WTC11 (cell line): ENCODE measurements around the gene PPP2R3C. TPM values are rescaled to one million over a fixed set of nuclear protein-coding genes. Genes with fewer than 3 reads are reported as not detected.
A peak's percentile ranks its signal among the peaks of the same experiment; 100 is the strongest.

ENCODE experiments used
- ATAC-seq: fragments of 200-7000 bp; cut with Tn5 transposase; 2 replicates; pipeline ENCODE4 v1.10.0; 2021; ENCODE audit warnings: mild to moderate bottlenecking, moderate library complexity
- CTCF ChIA-PET: fragments of 300-600 bp; sonication (Branson Sonifier 250); formaldehyde crosslinking; loops from one replicate; lab custom pipeline; 2021; ENCODE audit warnings: antibody characterized with exemption; lab: Charles Lee
- POLR2A ChIA-PET: fragments of 350-600 bp; sonication (Branson Sonifier 250); formaldehyde crosslinking; loops from one replicate; lab custom pipeline; 2021; ENCODE audit warnings: antibody characterized with exemption; lab: Charles Lee
- DNase-seq: peaks from one replicate; pipeline ENCODE4 v3.0.0; 2021; ENCODE audit warnings: low spot score
- H3K27ac Mint-ChIP-seq: 2 replicates; pipeline ENCODE4 v1.8.0; 2021; ENCODE audit warnings: mixed read lengths
- H3K27me3 Mint-ChIP-seq: 2 replicates; pipeline ENCODE4 v1.8.0; 2021; ENCODE audit warnings: low read depth, mild to moderate bottlenecking, moderate library complexity, mixed read lengths
- H3K36me3 Mint-ChIP-seq: 2 replicates; pipeline ENCODE4 v1.8.0; 2021; ENCODE audit warnings: mixed read lengths
- H3K4me1 Mint-ChIP-seq: 2 replicates; pipeline ENCODE4 v1.8.0; 2022; ENCODE audit warnings: mixed read lengths
- H3K4me3 Mint-ChIP-seq: 2 replicates; pipeline ENCODE4 v1.8.0; 2021; ENCODE audit warnings: mild to moderate bottlenecking, moderate library complexity, mixed read lengths
- H3K9me3 Mint-ChIP-seq: 2 replicates; pipeline ENCODE4 v1.8.0; 2021; ENCODE audit warnings: mixed read lengths
- CREM ChIP-seq: sonication (generic); formaldehyde crosslinking; IDR thresholded peaks from 2 replicates; pipeline ENCODE4 v1.8.1; 2022; ENCODE audit warnings: mild to moderate bottlenecking, missing genetic modification reagents, moderate library complexity
- EMX1 ChIP-seq: fragments of 250-450 bp; sonication (Bioruptor Pico); IDR thresholded peaks from 2 replicates; pipeline ENCODE4 v1.8.0; 2021; ENCODE audit warnings: mild to moderate bottlenecking
- ESRRA ChIP-seq: sonication (generic); formaldehyde crosslinking; IDR thresholded peaks from 2 replicates; pipeline ENCODE4 v1.8.1; 2022; ENCODE audit warnings: mild to moderate bottlenecking, missing genetic modification reagents, borderline replicate concordance
- ETV6 ChIP-seq: sonication (generic); formaldehyde crosslinking; IDR thresholded peaks from 2 replicates; pipeline ENCODE4 v1.8.1; 2022; ENCODE audit warnings: mild to moderate bottlenecking, missing genetic modification reagents
- GABPB1 ChIP-seq: sonication (generic); formaldehyde crosslinking; IDR thresholded peaks from 2 replicates; pipeline ENCODE4 v1.8.1; 2023; ENCODE audit warnings: mild to moderate bottlenecking, missing genetic modification reagents
- MXD4 ChIP-seq: fragments of 250-450 bp; sonication (Bioruptor Pico); IDR thresholded peaks from 2 replicates; pipeline ENCODE4 v1.8.0; 2021; ENCODE audit warnings: mild to moderate bottlenecking, moderate library complexity, borderline replicate concordance
- NR3C1 ChIP-seq: sonication (generic); formaldehyde crosslinking; conservative IDR thresholded peaks from 2 replicates; pipeline ENCODE4 v1.8.1; 2023; ENCODE audit warnings: low read depth, mild to moderate bottlenecking, missing genetic modification reagents
- PRRX2 ChIP-seq: fragments of 250-450 bp; sonication (Bioruptor Pico); IDR thresholded peaks from 2 replicates; pipeline ENCODE4 v1.8.0; 2021; ENCODE audit warnings: mild to moderate bottlenecking
- TEAD1 ChIP-seq: sonication (generic); formaldehyde crosslinking; IDR thresholded peaks from 2 replicates; pipeline ENCODE4 v1.8.0; 2022; ENCODE audit warnings: mild to moderate bottlenecking, missing genetic modification reagents
- TP53 ChIP-seq: sonication (generic); formaldehyde crosslinking; IDR thresholded peaks from 2 replicates; pipeline ENCODE4 v1.8.1; 2023; ENCODE audit warnings: mild to moderate bottlenecking, missing genetic modification reagents
- ZNF121 ChIP-seq: sonication (generic); formaldehyde crosslinking; IDR thresholded peaks from 2 replicates; pipeline ENCODE4 v1.8.0; 2023; ENCODE audit warnings: missing genetic modification reagents
- ZNF138 ChIP-seq: sonication (generic); formaldehyde crosslinking; conservative IDR thresholded peaks from 2 replicates; pipeline ENCODE4 v1.8.1; 2022; ENCODE audit warnings: mild to moderate bottlenecking, moderate library complexity, missing genetic modification reagents
- ZNF219 ChIP-seq: sonication (generic); formaldehyde crosslinking; IDR thresholded peaks from 2 replicates; pipeline ENCODE4 v1.8.0; 2023; ENCODE audit warnings: missing genetic modification reagents, mild to moderate bottlenecking, borderline replicate concordance
- ZNF671 ChIP-seq: fragments of 250-450 bp; sonication (Bioruptor Pico); IDR thresholded peaks from 2 replicates; pipeline ENCODE4 v1.8.0; 2021; ENCODE audit warnings: mild to moderate bottlenecking
- total RNA-seq: library from RNA; stranded (reverse); gene quantifications from 3 replicates; pipeline ENCODE4 v1.2.3, GENCODE V29; 2021
- TF ChIP-seq, protein P1 (sequence below): sonication (generic); formaldehyde crosslinking; IDR thresholded peaks from 2 replicates; pipeline ENCODE4 v1.8.0; 2022; ENCODE audit warnings: mild to moderate bottlenecking, missing genetic modification reagents
- TF ChIP-seq, protein P2 (sequence below): sonication (generic); formaldehyde crosslinking; IDR thresholded peaks from 2 replicates; pipeline ENCODE4 v1.8.1; 2023; ENCODE audit warnings: mild to moderate bottlenecking, moderate library complexity, missing genetic modification reagents
- TF ChIP-seq, protein P3 (sequence below): sonication (generic); formaldehyde crosslinking; conservative IDR thresholded peaks from 2 replicates; pipeline ENCODE4 v1.8.1; 2023; ENCODE audit warnings: mild to moderate bottlenecking, low read depth, missing genetic modification reagents, moderate library complexity
- TF ChIP-seq, protein P4 (sequence below): sonication (generic); formaldehyde crosslinking; IDR thresholded peaks from 2 replicates; pipeline ENCODE4 v1.8.0; 2022; ENCODE audit warnings: mild to moderate bottlenecking, missing genetic modification reagents
- TF ChIP-seq, protein P5 (sequence below): sonication (generic); formaldehyde crosslinking; IDR thresholded peaks from 2 replicates; pipeline ENCODE4 v1.8.1; 2022; ENCODE audit warnings: low read depth, missing genetic modification reagents, borderline replicate concordance
- TF ChIP-seq, protein P6 (sequence below): fragments of 250-450 bp; sonication (Bioruptor Pico); IDR thresholded peaks from 2 replicates; pipeline ENCODE4 v1.9.0; 2021; ENCODE audit warnings: mild to moderate bottlenecking
- TF ChIP-seq, protein P7 (sequence below): sonication (generic); formaldehyde crosslinking; IDR thresholded peaks from 2 replicates; pipeline ENCODE4 v1.8.1; 2022; ENCODE audit warnings: low read depth, mild to moderate bottlenecking, moderate library complexity, missing genetic modification reagents, borderline replicate concordance
- TF ChIP-seq, protein P8 (sequence below): fragments of 200-600 bp; IDR thresholded peaks from 2 replicates; pipeline ENCODE4 v1.8.0; 2022; ENCODE audit warnings: antibody characterized with exemption

Gene PPP2R3C
- total RNA-seq, 1 experiment from 2014 or later: 31.6 TPM

DNA sequence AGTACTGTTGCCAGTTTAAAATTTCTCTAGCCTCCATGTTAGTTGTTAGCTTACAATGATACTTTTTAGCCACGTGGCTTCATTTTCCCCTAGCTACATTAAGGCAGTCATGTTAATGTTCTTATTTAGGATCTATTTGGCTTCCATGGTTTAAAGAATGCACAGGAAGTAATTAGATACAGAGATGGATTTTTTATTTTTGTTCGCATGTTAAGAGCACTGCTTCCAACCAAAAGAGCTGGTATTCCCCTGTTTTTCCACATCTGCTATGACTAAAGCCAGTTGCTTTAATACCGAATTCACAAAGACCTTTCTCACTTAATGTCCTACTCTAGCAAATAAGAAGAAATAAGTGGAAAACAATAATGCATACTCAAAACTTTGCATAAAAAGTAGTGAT lies 45.7 kb upstream of the PPP2R3C start:
- DNase-seq: no peak
- TF ChIP-seq, protein P1, sequence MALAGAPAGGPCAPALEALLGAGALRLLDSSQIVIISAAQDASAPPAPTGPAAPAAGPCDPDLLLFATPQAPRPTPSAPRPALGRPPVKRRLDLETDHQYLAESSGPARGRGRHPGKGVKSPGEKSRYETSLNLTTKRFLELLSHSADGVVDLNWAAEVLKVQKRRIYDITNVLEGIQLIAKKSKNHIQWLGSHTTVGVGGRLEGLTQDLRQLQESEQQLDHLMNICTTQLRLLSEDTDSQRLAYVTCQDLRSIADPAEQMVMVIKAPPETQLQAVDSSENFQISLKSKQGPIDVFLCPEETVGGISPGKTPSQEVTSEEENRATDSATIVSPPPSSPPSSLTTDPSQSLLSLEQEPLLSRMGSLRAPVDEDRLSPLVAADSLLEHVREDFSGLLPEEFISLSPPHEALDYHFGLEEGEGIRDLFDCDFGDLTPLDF: no peak
- TF ChIP-seq, protein P2, sequence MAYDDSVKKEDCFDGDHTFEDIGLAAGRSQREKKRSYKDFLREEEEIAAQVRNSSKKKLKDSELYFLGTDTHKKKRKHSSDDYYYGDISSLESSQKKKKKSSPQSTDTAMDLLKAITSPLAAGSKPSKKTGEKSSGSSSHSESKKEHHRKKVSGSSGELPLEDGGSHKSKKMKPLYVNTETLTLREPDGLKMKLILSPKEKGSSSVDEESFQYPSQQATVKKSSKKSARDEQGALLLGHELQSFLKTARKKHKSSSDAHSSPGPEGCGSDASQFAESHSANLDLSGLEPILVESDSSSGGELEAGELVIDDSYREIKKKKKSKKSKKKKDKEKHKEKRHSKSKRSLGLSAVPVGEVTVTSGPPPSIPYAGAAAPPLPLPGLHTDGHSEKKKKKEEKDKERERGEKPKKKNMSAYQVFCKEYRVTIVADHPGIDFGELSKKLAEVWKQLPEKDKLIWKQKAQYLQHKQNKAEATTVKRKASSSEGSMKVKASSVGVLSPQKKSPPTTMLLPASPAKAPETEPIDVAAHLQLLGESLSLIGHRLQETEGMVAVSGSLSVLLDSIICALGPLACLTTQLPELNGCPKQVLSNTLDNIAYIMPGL (CRISPR knock-in tag): no peak
- TF ChIP-seq ETV6: no peak
- no peak for TF ChIP-seq TP53 (CRISPR knock-in tag)
- TF ChIP-seq CREM (CRISPR knock-in tag): no peak
- TF ChIP-seq TEAD1 (CRISPR knock-in tag): no peak
- TF ChIP-seq, protein P3, sequence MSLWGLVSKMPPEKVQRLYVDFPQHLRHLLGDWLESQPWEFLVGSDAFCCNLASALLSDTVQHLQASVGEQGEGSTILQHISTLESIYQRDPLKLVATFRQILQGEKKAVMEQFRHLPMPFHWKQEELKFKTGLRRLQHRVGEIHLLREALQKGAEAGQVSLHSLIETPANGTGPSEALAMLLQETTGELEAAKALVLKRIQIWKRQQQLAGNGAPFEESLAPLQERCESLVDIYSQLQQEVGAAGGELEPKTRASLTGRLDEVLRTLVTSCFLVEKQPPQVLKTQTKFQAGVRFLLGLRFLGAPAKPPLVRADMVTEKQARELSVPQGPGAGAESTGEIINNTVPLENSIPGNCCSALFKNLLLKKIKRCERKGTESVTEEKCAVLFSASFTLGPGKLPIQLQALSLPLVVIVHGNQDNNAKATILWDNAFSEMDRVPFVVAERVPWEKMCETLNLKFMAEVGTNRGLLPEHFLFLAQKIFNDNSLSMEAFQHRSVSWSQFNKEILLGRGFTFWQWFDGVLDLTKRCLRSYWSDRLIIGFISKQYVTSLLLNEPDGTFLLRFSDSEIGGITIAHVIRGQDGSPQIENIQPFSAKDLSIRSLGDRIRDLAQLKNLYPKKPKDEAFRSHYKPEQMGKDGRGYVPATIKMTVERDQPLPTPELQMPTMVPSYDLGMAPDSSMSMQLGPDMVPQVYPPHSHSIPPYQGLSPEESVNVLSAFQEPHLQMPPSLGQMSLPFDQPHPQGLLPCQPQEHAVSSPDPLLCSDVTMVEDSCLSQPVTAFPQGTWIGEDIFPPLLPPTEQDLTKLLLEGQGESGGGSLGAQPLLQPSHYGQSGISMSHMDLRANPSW: no peak
- TF ChIP-seq, all 79 proteins: peak for 0
- ChIA-PET CTCF (no interaction called here), POLR2A (no interaction called here)
- H3K27me3 Mint-ChIP-seq: no peaks in the 10 kb centered on the region; the same call in 1 of the 2 replicates
- H3K27ac Mint-ChIP-seq: no peak overlapping the region
- peaks cover 13% of the 10 kb centered on the region for H3K36me3 Mint-ChIP-seq
- no peak for ATAC-seq
- H3K9me3 Mint-ChIP-seq: no peaks in the 10 kb centered on the region
- H3K4me1 Mint-ChIP-seq: no peaks in the 10 kb centered on the region
- H3K4me3 Mint-ChIP-seq: no peak overlapping the region

DNA sequence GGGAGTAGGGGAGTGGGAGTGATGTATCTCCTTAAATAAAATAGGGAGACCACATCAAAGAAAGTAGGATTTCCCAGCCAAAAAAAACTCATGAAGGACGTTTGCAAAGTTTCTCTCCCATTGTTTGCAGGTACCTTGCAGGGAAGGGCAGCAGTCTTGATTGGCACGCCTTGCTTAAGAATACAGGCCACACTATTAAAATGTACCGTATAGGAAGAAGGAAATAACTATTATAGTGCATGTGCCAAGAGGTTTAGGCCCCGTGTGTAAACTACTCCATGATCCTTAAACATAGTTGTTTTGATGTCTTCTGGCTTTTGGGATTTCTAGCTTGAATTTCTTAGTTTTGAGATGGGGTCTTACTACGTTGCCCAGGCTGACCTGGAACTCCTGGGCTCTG lies 43.1 kb upstream of the PPP2R3C start:
- Mint-ChIP-seq H3K27me3 (no peaks in the 10 kb centered on the region; the same call in 1 of the 2 replicates), H3K36me3 (peaks cover 13% of the 10 kb centered on the region), H3K4me3 (no peak overlapping the region), H3K9me3 (no peaks in the 10 kb centered on the region), H3K27ac (no peak overlapping the region), H3K4me1 (no peaks in the 10 kb centered on the region)
- POLR2A ChIA-PET: no interaction called here
- ATAC-seq: no peak
- no peak for DNase-seq
- CTCF ChIA-PET: interaction anchor here (0.6 kb wide), 1 partner anchor 391 kb away, joined by 3 read pairs; no protein-coding TSS in a partner anchor
- TF ChIP-seq, protein P4, sequence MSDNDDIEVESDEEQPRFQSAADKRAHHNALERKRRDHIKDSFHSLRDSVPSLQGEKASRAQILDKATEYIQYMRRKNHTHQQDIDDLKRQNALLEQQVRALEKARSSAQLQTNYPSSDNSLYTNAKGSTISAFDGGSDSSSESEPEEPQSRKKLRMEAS: no peak
- no peak for TF ChIP-seq ZNF671 (CRISPR knock-in tag)
- TF ChIP-seq GABPB1 (CRISPR knock-in tag): no peak
- TF ChIP-seq ESRRA (CRISPR knock-in tag): no peak
- TF ChIP-seq TP53 (CRISPR knock-in tag): no peak
- no peak for TF ChIP-seq ZNF219 (CRISPR knock-in tag)
- TF ChIP-seq ZNF121 (CRISPR knock-in tag): peak; percentile 37; the same call in 1 of the 2 replicates
- TF ChIP-seq, protein P5, sequence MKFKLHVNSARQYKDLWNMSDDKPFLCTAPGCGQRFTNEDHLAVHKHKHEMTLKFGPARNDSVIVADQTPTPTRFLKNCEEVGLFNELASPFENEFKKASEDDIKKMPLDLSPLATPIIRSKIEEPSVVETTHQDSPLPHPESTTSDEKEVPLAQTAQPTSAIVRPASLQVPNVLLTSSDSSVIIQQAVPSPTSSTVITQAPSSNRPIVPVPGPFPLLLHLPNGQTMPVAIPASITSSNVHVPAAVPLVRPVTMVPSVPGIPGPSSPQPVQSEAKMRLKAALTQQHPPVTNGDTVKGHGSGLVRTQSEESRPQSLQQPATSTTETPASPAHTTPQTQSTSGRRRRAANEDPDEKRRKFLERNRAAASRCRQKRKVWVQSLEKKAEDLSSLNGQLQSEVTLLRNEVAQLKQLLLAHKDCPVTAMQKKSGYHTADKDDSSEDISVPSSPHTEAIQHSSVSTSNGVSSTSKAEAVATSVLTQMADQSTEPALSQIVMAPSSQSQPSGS: no peak

DNA sequence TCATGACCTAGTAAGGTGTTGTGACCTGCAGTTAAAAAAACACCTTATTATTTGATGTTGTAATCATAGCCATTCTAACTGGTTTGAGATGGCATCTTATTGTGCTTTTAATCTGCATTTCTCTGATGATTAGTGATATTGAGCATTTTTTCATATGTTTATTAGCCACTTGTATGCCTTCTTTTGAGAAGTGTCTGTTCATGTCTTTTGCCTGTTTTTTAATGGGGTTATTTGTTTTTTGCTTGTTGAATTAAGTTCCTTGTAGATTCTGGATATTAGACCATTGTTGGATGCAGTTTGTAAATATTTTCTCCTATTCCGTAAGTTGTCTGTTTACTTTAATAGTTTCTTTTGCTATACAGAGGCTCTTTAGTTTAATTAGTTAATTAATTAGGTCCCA lies 41.6 kb upstream of the PPP2R3C start:
- ChIA-PET POLR2A (no interaction called here), CTCF (no interaction called here)
- Mint-ChIP-seq H3K4me1 (no peaks in the 10 kb centered on the region), H3K9me3 (no peaks in the 10 kb centered on the region), H3K27ac (no peak overlapping the region), H3K27me3 (no peaks in the 10 kb centered on the region; the same call in 1 of the 2 replicates), H3K4me3 (no peak overlapping the region), H3K36me3 (peaks cover 16% of the 10 kb centered on the region)
- no peak for ATAC-seq
- no peak for DNase-seq
- TF ChIP-seq, protein P6, sequence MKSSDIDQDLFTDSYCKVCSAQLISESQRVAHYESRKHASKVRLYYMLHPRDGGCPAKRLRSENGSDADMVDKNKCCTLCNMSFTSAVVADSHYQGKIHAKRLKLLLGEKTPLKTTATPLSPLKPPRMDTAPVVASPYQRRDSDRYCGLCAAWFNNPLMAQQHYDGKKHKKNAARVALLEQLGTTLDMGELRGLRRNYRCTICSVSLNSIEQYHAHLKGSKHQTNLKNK (CRISPR knock-in tag): no peak
- TF ChIP-seq PRRX2 (CRISPR knock-in tag) (no peak), ZNF138 (CRISPR knock-in tag) (no peak), EMX1 (CRISPR knock-in tag) (no peak), ESRRA (CRISPR knock-in tag) (no peak), GABPB1 (CRISPR knock-in tag) (no peak), NR3C1 (no peak), MXD4 (no peak)
- TF ChIP-seq, protein P7, sequence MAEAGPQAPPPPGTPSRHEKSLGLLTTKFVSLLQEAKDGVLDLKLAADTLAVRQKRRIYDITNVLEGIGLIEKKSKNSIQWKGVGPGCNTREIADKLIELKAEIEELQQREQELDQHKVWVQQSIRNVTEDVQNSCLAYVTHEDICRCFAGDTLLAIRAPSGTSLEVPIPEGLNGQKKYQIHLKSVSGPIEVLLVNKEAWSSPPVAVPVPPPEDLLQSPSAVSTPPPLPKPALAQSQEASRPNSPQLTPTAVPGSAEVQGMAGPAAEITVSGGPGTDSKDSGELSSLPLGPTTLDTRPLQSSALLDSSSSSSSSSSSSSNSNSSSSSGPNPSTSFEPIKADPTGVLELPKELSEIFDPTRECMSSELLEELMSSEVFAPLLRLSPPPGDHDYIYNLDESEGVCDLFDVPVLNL (CRISPR knock-in tag): no peak
- TF ChIP-seq, protein P8, sequence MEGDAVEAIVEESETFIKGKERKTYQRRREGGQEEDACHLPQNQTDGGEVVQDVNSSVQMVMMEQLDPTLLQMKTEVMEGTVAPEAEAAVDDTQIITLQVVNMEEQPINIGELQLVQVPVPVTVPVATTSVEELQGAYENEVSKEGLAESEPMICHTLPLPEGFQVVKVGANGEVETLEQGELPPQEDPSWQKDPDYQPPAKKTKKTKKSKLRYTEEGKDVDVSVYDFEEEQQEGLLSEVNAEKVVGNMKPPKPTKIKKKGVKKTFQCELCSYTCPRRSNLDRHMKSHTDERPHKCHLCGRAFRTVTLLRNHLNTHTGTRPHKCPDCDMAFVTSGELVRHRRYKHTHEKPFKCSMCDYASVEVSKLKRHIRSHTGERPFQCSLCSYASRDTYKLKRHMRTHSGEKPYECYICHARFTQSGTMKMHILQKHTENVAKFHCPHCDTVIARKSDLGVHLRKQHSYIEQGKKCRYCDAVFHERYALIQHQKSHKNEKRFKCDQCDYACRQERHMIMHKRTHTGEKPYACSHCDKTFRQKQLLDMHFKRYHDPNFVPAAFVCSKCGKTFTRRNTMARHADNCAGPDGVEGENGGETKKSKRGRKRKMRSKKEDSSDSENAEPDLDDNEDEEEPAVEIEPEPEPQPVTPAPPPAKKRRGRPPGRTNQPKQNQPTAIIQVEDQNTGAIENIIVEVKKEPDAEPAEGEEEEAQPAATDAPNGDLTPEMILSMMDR: no peak
